Measurements from ENCODE around the gene INPP5J. TPM values are rescaled to one million over a fixed set of nuclear protein-coding genes. Genes with fewer than 3 reads are reported as not detected.
A peak's percentile ranks its signal among the peaks of the same experiment; 100 is the strongest.

Gene INPP5J
- total RNA-seq, 1 donor = 0.36 TPM

GRCh38 chr22:31081963-31082605, 40.7 kb upstream of the INPP5J start:
- H3K27ac ChIP-seq (ENCODE audit: low read depth, low read length) = peak overlapping the region; percentile 78
- peaks cover 28% of the 10 kb centered on the region for H3K36me3 ChIP-seq (ENCODE audit: insufficient read depth, low read length)
- H3K9me3 ChIP-seq (ENCODE audit: low read depth, low read length) = no peaks in the 10 kb centered on the region
- H2AFZ ChIP-seq (ENCODE audit: low read length) = peak overlapping the region; percentile 66
- peaks cover 35% of the 10 kb centered on the region for H3K4me1 ChIP-seq (ENCODE audit: insufficient read depth, low read length)
- H3K4me3 ChIP-seq (ENCODE audit: insufficient read depth, low read length) = peak overlapping the region; percentile 95
- no peaks in the 10 kb centered on the region for H3K27me3 ChIP-seq (ENCODE audit: insufficient read depth, low read length)
- peak; percentile 96 for DNase-seq (ENCODE audit: insufficient read length, low spot score, missing footprints)
- no peak for TF ChIP-seq CTCF (IDR thresholded peaks at IDR 0.05; ENCODE audit: extremely low read depth, low read depth, low read length)
- H4K20me1 ChIP-seq (ENCODE audit: insufficient read depth, low read length) = peaks cover 29% of the 10 kb centered on the region
- peaks cover 57% of the 10 kb centered on the region for H3K79me2 ChIP-seq (ENCODE audit: insufficient read depth, low read length)
- peak overlapping the region; percentile 93 for H3K4me2 ChIP-seq (ENCODE audit: insufficient read depth, low read length)

GRCh38 chr22:31082606-31083376, 40.0 kb upstream of the INPP5J start:
- Histone ChIP-seq H3K4me3 (ENCODE audit: insufficient read depth, low read length) (peak overlapping the region; percentile 95), H3K9me3 (ENCODE audit: low read depth, low read length) (no peaks in the 10 kb centered on the region), H2AFZ (ENCODE audit: low read length) (peak overlapping the region; percentile 66), H4K20me1 (ENCODE audit: insufficient read depth, low read length) (peaks cover 36% of the 10 kb centered on the region), H3K79me2 (ENCODE audit: insufficient read depth, low read length) (peaks cover 64% of the 10 kb centered on the region), H3K4me2 (ENCODE audit: insufficient read depth, low read length) (peak overlapping the region; percentile 93), H3K36me3 (ENCODE audit: insufficient read depth, low read length) (peaks cover 33% of the 10 kb centered on the region), H3K4me1 (ENCODE audit: insufficient read depth, low read length) (peaks cover 35% of the 10 kb centered on the region), H3K27me3 (ENCODE audit: insufficient read depth, low read length) (no peaks in the 10 kb centered on the region), H3K27ac (ENCODE audit: low read depth, low read length) (peak overlapping the region; percentile 78)
- TF ChIP-seq CTCF (IDR thresholded peaks at IDR 0.05; ENCODE audit: extremely low read depth, low read depth, low read length) = peak; percentile 64
- peak; percentile 98 for DNase-seq (ENCODE audit: insufficient read length, low spot score, missing footprints)

GRCh38 chr22:31083377-31083768, 39.4 kb upstream of the INPP5J start:
- peak overlapping the region; percentile 57 for H3K27ac ChIP-seq (ENCODE audit: low read depth, low read length)
- peaks cover 35% of the 10 kb centered on the region for H3K4me1 ChIP-seq (ENCODE audit: insufficient read depth, low read length)

More at GRCh38 chr22:31083377-31083768, 39.4 kb upstream of the INPP5J start:
- no peak for TF ChIP-seq CTCF (IDR thresholded peaks at IDR 0.05; ENCODE audit: extremely low read depth, low read depth, low read length)
- Histone ChIP-seq H2AFZ (ENCODE audit: low read length) (no peak overlapping the region), H3K36me3 (ENCODE audit: insufficient read depth, low read length) (peaks cover 39% of the 10 kb centered on the region), H3K4me2 (ENCODE audit: insufficient read depth, low read length) (peak overlapping the region; percentile 93), H3K4me3 (ENCODE audit: insufficient read depth, low read length) (peak overlapping the region; percentile 95), H4K20me1 (ENCODE audit: insufficient read depth, low read length) (peaks cover 42% of the 10 kb centered on the region), H3K79me2 (ENCODE audit: insufficient read depth, low read length) (peaks cover 70% of the 10 kb centered on the region), H3K9me3 (ENCODE audit: low read depth, low read length) (no peaks in the 10 kb centered on the region), H3K27me3 (ENCODE audit: insufficient read depth, low read length) (no peaks in the 10 kb centered on the region)
- peak; percentile 87 for DNase-seq (ENCODE audit: insufficient read length, low spot score, missing footprints)

All from osteoblast (primary cell).